Thyroid gland (tissue), 4 donors: ENCODE data around the gene CAMK1D.

Experiments used
- POLR2A ChIP-seq, 2 donors: fragments of 450-650 bp; IDR thresholded peaks; one replicate each; pipeline ENCODE4 v1.6.1; 2017; ENCODE audit warnings: antibody characterized with exemption in 2 of 2, mild to moderate bottlenecking in 2 of 2, moderate library complexity in 1 of 2
- TF ChIP-seq, protein P1 (sequence below), 6 experiments: fragments of 200-600 bp in 3 of 6; fragments of 450-650 bp in 3 of 6; sonication (generic) in 3 of 6; IDR thresholded peaks; one replicate each; pipeline ENCODE4 v1.5.1; 2016 to 2019; ENCODE audit warnings: antibody characterized with exemption in 6 of 6, mild to moderate bottlenecking in 2 of 6, inconsistent platforms in 1 of 6, moderate library complexity in 1 of 6

DNA sequence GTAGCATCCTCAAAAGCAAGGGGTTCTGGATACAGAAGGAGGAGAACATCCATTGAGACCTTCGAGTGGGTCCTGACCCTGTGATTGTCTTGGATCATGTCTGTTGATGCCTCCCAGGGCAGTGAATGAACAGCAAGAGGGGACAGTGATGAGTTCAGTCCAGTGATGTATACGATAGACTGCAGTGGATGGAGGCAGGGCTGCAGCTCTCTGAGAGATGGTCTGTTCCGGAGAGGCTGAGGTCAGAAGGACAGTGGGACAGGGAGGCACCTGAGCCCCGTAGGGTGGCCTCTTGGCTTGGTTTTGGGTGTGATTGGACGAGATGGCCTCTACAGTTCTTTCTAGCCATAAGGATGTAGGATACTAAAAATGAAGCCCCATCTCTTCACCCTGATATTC lies 280.4 kb downstream of the CAMK1D start:
- TF ChIP-seq POLR2A (IDR thresholded peaks at IDR 0.05): no peak
- TF ChIP-seq, protein P1, sequence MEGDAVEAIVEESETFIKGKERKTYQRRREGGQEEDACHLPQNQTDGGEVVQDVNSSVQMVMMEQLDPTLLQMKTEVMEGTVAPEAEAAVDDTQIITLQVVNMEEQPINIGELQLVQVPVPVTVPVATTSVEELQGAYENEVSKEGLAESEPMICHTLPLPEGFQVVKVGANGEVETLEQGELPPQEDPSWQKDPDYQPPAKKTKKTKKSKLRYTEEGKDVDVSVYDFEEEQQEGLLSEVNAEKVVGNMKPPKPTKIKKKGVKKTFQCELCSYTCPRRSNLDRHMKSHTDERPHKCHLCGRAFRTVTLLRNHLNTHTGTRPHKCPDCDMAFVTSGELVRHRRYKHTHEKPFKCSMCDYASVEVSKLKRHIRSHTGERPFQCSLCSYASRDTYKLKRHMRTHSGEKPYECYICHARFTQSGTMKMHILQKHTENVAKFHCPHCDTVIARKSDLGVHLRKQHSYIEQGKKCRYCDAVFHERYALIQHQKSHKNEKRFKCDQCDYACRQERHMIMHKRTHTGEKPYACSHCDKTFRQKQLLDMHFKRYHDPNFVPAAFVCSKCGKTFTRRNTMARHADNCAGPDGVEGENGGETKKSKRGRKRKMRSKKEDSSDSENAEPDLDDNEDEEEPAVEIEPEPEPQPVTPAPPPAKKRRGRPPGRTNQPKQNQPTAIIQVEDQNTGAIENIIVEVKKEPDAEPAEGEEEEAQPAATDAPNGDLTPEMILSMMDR (IDR thresholded peaks at IDR 0.05): no peak
